GM21825 (cell line): ENCODE measurements around the gene EXOC6B.

Experiments used
- ATAC-seq: cut with Tn5 transposase; IDR thresholded peaks from one replicate; pipeline ENCODE4 v1.9.1; 2021; ENCODE audit warnings: mild to moderate bottlenecking, moderate library complexity; ENCODE audit not compliant: unreplicated experiment

EXOC6B gene

GRCh38 chr2:72128059-72128842, 697.6 kb downstream of the EXOC6B start:
- ATAC-seq = no peak

GRCh38 chr2:72127401-72128058, 698.3 kb downstream of the EXOC6B start:
- no peak for ATAC-seq

GRCh38 chr2:72126186-72127100, 699.4 kb downstream of the EXOC6B start:
- no peak for ATAC-seq
